ENCODE results near the gene GSG1L.

GSG1L gene

DNA sequence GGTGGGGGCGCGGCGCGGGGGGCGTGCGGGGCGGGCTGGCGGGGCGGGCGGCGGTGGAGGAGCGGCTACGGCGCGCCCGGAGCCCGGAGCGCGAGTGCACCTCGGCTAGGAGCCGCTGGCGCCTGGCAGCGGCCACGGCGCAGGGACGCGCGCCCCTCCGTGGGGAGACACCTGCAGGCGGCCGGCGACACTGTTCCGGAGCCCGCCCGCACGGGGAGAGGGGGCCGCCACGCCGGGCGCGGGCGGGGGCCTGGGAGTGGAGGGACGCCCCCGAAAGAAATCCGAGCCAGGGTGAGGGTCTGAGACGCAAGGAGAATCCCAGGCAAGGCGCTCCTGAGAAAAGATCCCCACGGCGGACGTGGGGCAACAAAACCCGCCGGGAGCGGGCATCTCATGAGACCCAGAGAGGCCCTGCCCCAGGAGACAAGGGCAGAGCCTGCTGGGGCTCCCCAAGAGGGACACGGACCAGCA, at the start of gene GSG1L:
TSS of gene GSG1L (minus strand) at position 124 of the 471 bp plus-strand sequence. CDS start 290 bp downstream, outside the sequence.
- DNase-seq (ENCODE audit: low spot score), result no peak

- no peak for DNase-seq (ENCODE audit: low spot score)
These were observed 49.4 kb upstream of the GSG1L start for GRCh38 chr16:28112908-28113307.

DNA sequence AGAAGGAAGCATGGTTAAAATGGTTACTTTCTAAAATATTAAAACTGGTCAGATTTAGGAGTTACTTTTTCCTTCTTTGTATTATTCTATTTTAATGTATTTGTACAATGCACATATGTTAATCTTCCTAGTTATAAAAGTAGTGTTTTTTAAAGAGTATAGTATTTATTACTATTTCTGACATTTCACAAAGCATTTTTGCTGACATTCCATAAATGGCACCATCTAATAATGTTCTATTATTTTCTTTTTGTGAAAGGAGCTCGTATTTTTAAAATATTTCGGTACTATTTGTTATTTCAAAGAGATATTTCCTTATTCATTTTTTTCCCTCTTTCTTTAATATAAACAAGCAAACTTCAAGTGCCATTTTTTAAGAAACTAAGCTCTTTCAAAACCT, 47.5 kb upstream of the GSG1L start:
- DNase-seq (ENCODE audit: low spot score), result no peak

DNA sequence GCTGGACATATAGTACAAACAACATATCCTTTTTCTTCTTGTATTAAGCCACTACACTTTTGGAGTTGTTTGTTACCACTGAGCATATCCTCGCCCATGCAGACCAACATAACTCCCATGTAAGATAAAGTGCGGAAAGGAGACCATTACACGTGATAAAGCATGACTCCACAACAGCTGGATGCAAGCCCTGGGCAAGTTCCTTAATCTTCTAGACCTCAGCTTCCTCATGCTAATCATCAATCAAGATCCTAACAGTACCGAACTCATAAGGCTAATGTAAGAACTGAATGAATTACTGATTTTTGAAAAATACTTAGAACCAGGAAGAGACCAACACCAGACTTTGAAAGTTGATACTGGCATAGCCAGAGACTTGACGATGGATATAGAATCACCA, 47.0 kb upstream of the GSG1L start:
- DNase-seq (ENCODE audit: low spot score), result no peak

DNA sequence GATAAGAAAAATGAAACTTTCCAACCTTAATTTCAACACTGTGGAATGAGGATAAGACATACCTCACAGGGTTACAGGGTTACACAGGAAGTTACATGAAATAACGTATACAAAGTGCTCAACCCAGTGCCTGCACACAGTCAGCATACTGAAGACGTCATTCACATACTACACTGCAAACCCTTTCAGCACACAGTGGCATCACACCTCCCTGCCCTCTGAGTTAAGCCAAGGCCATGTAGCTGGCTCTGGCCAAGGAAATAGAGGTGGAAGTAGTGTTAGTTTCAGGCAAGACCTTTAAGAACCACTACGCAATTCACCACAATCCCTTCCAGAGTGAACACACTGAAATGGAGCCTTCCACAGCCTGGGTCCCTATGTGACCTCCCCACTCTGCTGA, 46.6 kb upstream of the GSG1L start:
- DNase-seq (ENCODE audit: low spot score), result no peak

DNA sequence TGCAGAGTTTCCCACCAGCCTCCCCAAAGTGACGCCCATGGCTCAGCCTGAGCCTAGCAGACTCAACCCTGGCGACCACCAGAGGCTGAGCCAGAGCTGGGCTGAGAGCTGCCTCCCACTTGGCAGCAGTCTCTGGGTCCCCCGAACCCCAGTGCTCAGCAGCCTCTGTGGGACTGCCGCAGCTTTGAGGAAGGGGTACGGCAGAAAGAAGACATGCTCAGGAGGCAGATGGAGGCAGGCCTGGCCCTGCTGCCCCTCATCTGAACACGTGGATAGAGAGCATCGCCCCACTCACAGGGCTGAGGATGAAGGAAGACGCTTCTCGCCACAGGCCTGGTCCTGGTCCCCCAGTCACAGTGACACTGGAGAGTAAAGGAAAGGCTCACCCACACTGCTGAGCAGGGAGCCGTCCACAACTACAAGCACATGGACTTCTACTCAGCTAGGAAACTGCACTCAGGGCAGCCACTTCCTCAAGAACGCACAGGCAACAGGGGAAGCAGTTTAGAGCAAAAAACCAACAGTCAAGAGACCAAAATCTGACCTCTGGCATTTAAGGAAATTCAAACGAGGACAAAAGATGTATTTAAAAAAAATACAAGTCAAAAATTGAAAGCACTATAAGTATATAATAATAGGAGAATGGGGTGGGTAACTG, 45.2 kb upstream of the GSG1L start:
- DNase-seq (ENCODE audit: low spot score), result no peak

- no peak for DNase-seq (ENCODE audit: low spot score)
These were observed 43.7 kb upstream of the GSG1L start for GRCh38 chr16:28107232-28107631.

DNA sequence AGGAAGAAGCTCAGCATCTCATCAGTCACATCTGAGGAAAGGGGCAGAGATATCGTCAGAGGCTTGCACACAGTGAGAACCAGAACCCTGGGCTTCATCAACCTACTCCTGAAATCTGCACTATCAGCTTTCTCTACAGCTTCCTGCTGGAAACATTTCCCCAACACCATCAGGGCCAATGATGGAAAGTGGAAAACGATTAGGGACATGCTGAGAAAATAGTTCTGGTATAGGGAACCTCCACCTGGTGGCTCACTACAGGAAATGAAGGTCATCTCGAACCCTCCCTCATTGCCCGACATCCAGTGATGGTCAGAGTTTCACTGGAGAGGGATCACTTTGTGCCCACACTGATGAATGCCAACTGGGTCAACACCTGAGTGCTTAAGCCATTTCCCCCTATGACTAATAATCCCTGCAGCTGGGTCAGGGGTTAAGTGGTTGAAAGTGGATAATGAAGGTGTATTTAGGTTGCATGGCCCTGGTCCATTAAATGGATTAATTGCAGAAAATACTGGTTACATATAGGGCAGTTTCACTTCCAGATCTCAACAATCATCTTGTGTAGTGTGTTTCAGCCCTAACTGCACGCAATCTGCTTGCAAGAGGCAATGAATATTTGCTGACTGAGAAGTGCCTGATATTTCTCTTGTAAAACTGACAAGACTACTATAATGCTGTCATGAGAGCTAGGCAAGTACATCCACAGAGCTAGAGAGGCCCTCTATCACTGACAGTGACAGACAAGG, 43.1 kb upstream of the GSG1L start:
- DNase-seq (ENCODE audit: low spot score), result no peak

DNA sequence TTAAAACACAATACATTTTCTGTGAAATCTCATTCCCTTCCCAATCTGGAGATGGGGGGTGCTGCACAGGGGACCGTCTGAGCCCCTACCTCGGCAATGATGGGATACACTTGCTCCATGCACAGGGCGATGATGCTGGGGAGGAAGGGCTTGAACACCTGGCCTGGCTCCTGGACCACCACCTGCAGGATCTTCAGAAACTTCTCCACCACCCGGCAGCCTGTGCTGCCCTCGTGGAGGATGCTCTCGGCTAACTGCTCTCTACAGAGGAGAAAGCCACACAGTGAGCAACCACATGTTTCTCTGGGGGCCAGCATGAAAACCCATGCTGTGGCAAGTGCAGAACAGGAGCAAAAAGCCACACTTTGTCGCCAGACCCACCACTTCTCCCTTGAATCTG, 42.4 kb upstream of the GSG1L start:
- DNase-seq (ENCODE audit: low spot score), result no peak

DNA sequence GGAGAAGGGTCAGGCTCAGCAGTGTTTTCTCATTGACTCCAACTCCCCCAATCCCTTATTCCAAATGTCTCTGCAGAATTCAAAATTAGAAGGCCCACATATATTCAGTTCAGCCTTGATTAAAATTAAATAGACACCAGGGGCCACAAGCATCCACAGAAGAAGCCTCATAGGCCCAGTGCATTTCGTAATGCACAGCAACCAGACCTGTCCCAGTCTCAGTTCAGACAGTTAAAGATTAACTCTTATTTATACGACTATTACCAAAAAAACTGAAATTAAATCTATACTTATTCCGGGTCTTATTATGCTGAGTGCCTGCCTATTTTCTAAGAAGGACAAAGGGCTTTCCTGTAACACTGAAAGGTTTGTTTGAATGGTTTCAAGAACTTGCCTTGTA, 41.8 kb upstream of the GSG1L start:
- no peak for DNase-seq (ENCODE audit: low spot score)

- no peak for DNase-seq (ENCODE audit: low spot score)
These were observed 40.9 kb upstream of the GSG1L start for GRCh38 chr16:28104404-28104803.

GRCh38 chr16:28103516-28104170, 40.1 kb upstream of the GSG1L start:
- DNase-seq (ENCODE audit: low spot score), result no peak

DNA sequence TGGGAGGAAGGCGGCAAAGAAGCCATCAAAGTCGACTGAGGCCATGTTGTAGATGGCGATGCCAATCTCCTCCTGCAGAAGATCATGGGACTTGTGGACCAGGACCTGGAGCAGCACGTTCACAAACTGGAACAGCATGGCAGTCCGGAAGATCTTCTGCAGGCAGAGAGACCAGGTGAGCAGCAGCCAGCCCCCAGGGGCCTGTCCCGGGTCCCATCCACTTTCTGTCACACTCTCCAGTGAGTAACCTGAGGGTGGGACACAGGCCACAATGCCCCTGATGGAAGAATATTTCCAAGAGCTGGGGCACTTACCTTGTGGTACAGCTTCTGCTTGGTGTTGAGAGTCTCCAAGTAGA, 38.0 kb upstream of the GSG1L start:
- no peak for DNase-seq (ENCODE audit: low spot score)

DNA sequence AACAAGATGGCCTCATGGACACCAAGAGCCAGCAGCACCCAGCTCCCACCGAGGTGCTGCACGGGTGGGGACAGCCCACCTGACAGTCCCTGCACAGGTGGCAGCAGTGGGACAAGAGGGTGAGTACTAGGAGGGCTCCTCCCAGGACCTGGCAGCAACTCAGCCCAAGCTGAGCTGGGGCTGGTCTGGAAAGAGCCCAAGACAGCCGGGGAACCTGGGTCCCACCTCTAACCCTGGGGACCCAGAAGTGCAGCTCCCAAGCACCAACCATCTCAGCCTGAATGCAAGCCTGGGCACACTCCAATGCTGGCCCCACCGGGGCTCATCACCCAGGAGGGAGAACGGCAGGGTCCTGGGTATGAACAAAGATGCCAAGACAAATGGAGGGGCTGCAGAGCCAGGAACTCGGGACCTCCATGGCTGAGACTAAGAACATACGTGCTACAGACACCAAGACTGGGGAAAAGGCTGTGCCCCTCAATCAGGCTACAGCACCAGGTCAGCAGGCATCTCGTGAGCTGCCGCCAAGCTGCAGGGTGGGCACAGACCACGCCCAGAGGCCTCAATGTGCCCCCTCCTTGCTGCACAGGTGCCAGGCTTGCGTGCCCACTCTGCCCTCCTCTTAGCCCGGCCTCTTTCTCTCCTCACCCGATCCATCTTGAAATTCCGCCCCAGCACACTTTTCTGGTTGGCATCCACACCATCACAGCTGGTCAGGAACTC, 37.5 kb upstream of the GSG1L start:
- no peak for DNase-seq (ENCODE audit: low spot score)

DNA sequence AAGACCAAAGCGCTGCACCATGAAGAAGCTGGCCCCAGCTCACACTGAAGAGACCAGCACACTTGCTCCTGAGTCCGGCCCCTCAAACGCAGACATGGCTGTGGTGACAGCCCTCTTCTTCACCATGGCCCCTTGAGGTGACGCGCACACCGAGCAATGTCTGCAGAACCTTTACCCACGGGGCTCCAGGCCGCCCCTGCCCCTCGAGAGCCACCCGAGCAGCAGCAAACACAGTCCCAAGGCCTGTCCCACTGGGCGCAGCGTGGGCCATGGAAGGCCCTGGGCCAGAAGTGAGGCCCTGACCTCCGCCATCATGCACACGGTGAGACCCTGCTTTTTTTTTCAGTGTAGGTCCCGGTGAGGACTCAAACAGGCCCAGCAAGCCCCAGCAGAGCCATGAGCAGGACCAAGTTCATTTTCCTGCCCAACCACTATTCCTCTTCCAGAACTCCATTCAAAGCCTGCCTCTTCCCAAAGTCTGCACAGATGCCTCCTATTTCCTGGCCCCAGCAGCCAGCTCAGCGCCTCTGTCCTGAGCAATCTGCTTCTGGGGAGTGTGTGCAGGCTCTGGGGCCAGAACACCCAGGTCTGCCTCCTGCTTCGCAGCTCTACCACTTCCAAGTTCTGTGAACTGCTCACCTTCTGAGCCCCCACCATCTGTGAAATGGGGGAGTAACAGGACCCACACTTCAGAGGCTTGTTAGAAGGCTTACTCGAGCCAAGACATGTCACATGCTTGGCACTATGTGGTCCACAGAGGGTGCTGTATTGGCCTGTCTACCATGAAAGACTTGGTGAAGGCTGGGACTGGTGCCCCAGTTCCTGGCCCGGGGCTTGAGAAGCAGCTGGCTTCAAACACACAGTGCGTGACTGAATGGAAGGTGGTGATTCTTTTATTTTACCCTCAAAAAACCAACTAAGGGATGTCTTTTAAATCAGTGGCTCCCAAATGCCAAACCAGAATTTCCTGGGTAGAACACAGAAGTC, 35.7 kb upstream of the GSG1L start:
- DNase-seq (ENCODE audit: low spot score), result no peak

- no peak for DNase-seq (ENCODE audit: low spot score)
These were observed 34.9 kb upstream of the GSG1L start for GRCh38 chr16:28098171-28098958.

- no peak for DNase-seq (ENCODE audit: low spot score)
These were observed 33.7 kb upstream of the GSG1L start for GRCh38 chr16:28096983-28097899.

- no peak for DNase-seq (ENCODE audit: low spot score)
These were observed 29.8 kb upstream of the GSG1L start for GRCh38 chr16:28093385-28093725.

- DNase-seq (ENCODE audit: low spot score), result no peak
These were observed 29.3 kb upstream of the GSG1L start for GRCh38 chr16:28092721-28093384.
